GM23338 (cell line): ENCODE measurements around the gene SYNGR3. TPM values are rescaled to one million over a fixed set of nuclear protein-coding genes. Genes with fewer than 3 reads are reported as not detected.

ENCODE experiments used
- ATAC-seq: fragments of 200-7000 bp; cut with Tn5 transposase; 3 replicates; pipeline ENCODE4 v1.9.1; 2020
- DNase-seq: peaks from one replicate; pipeline ENCODE4 v3.0.0-alpha.2; 2015; ENCODE audit warnings: low spot score
- H2AFZ ChIP-seq: fragments of 200-600 bp; sonication (generic); 2 replicates; pipeline ENCODE4 v1.8.0; 2016; ENCODE audit warnings: antibody characterized with exemption, mild to moderate bottlenecking, moderate library complexity
- H3F3A ChIP-seq: fragments of 200-600 bp; sonication (generic); replicated peaks from 2 replicates; pipeline ENCODE4 v1.8.0; 2017; ENCODE audit warnings: antibody characterized with exemption, mixed run types, low read depth
- H3K27ac ChIP-seq: fragments of 200-600 bp; sonication (generic); 2 replicates; pipeline ENCODE4 v1.6.1; 2016; ENCODE audit warnings: low read depth
- H3K27me3 ChIP-seq: fragments of 200-600 bp; sonication (generic); 2 replicates; pipeline ENCODE4 v1.8.0; 2016; ENCODE audit warnings: mild to moderate bottlenecking, mixed run types, moderate library complexity; ENCODE audit not compliant: insufficient read depth
- H3K36me3 ChIP-seq: fragments of 200-600 bp; sonication (generic); 2 replicates; pipeline ENCODE4 v1.8.0; 2016; ENCODE audit warnings: mild to moderate bottlenecking; ENCODE audit not compliant: insufficient read depth
- H3K4me1 ChIP-seq: fragments of 200-600 bp; sonication (generic); 2 replicates; pipeline ENCODE4 v1.8.0; 2016; ENCODE audit warnings: mild to moderate bottlenecking, moderate library complexity; ENCODE audit not compliant: insufficient read depth
- H3K4me2 ChIP-seq: fragments of 200-600 bp; sonication (generic); 2 replicates; pipeline ENCODE4 v1.7.1; 2017; ENCODE audit warnings: mixed run types
- H3K4me3 ChIP-seq: fragments of 200-600 bp; sonication (generic); 2 replicates; pipeline ENCODE4 v1.6.1; 2016; ENCODE audit warnings: mixed run types
- H3K79me2 ChIP-seq: fragments of 200-600 bp; sonication (generic); replicated peaks from 2 replicates; pipeline ENCODE4 v1.8.0; 2017; ENCODE audit warnings: mild to moderate bottlenecking; ENCODE audit not compliant: insufficient read depth
- H3K9me2 ChIP-seq: fragments of 200-600 bp; sonication (generic); 2 replicates; pipeline ENCODE4 v1.8.0; 2017; ENCODE audit not compliant: insufficient read depth
- H4K20me1 ChIP-seq: fragments of 200-600 bp; sonication (generic); replicated peaks from 2 replicates; pipeline ENCODE4 v1.8.0; 2017; ENCODE audit warnings: mild to moderate bottlenecking; ENCODE audit not compliant: insufficient read depth
- H3K27ac Mint-ChIP-seq: 2 replicates; pipeline ENCODE4 v1.8.0; 2020; ENCODE audit warnings: inconsistent platforms, mild to moderate bottlenecking, moderate library complexity, mixed read lengths
- H3K27me3 Mint-ChIP-seq: 3 replicates; pipeline ENCODE4 v1.8.0; 2022; ENCODE audit warnings: low read depth, mild to moderate bottlenecking, moderate library complexity, mixed read lengths, inconsistent platforms; ENCODE audit not compliant: insufficient read depth, poor library complexity
- H3K36me3 Mint-ChIP-seq: 3 replicates; pipeline ENCODE4 v1.8.0; 2021; ENCODE audit warnings: low read depth, mild to moderate bottlenecking, inconsistent platforms, moderate library complexity, mixed read lengths
- H3K4me1 Mint-ChIP-seq: 3 replicates; pipeline ENCODE4 v1.8.0; 2020; ENCODE audit warnings: mild to moderate bottlenecking, inconsistent platforms, mixed read lengths
- H3K4me3 Mint-ChIP-seq: 3 replicates; pipeline ENCODE4 v1.8.0; 2021; ENCODE audit warnings: moderate library complexity, mild to moderate bottlenecking, inconsistent platforms, mixed read lengths
- H3K9me3 Mint-ChIP-seq: 3 replicates; pipeline ENCODE4 v1.8.0; 2020; ENCODE audit warnings: moderate library complexity, mild to moderate bottlenecking, inconsistent platforms, mixed read lengths
- POLR2AphosphoS5 ChIP-seq: IDR thresholded peaks from 2 replicates; pipeline ENCODE4 v1.6.1; 2016; ENCODE audit warnings: antibody characterized with exemption, low read depth
- polyA plus RNA-seq: library from polyadenylated mRNA; unstranded; fragments of >200 nt; fragmentation: Nextera tagmentation; extraction: Ambion mirVana; gene quantifications from 2 replicates; pipeline ENCODE4 v1.2.1, GENCODE V29; 2016
- total RNA-seq: library from RNA; depleted of rRNA; stranded (reverse); fragments of >200 nt; shearing (Covaris generic); gene quantifications from 2 replicates; pipeline ENCODE4 v1.2.3, GENCODE V29; 2014
- TF ChIP-seq, protein P1 (sequence below): fragments of 250-450 bp; sonication (Bioruptor Pico); IDR thresholded peaks from 2 replicates; pipeline ENCODE4 v1.5.0; 2020; ENCODE audit warnings: mild to moderate bottlenecking, moderate library complexity
- TF ChIP-seq, protein P2 (sequence below), 2 experiments: fragments of 200-600 bp in 1 of 2; sonication (generic) in 1 of 2; conservative IDR thresholded peaks; 2 replicates each; pipeline versions ENCODE4 v1.5.1 to v1.6.1; 2016 to 2017; ENCODE audit warnings: antibody characterized with exemption in 2 of 2, low read depth in 2 of 2, mild to moderate bottlenecking in 2 of 2, moderate library complexity in 1 of 2

Gene SYNGR3
- total and polyA plus RNA-seq, 2 experiments from 2014 or later: 45.4 to 77.7 TPM

DNA sequence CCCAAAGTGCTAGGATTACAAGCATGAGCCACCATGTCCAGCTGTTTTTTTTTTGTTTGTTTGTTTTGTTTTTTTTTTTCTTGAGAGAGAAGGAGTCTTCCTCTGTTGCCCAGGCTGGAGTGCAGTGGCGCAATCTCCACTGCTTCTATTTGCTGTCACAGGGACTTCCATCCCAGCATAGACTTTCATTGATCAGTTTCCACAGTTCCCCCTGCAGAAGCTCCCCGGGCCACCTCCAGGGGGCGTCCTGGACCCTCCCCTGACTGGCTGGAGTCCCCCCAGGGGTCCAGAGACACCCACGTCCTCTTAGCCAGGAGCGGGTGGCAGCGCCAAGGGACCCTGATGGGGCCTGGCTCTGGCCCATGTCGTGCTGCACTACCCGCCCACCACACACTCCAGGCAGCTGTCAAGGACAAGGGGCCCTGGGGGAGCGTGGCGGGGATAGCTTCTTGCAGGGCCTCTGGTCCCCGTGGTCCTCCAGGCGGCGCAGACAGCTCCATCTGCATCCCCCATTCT is 26.7 kb downstream of the SYNGR3 start:
- Histone ChIP-seq H3K4me2 (no peak overlapping the region), H3K27ac (no peak overlapping the region), H3K36me3 (no peaks in the 10 kb centered on the region), H3K27me3 (peaks cover 38% of the 10 kb centered on the region), H4K20me1 (no peaks in the 10 kb centered on the region; the same call in 1 of the 2 replicates), H2AFZ (no peak overlapping the region), H3K4me3 (no peak overlapping the region), H3K79me2 (no peaks in the 10 kb centered on the region), H3K4me1 (no peaks in the 10 kb centered on the region), H3F3A (peaks cover 3% of the 10 kb centered on the region; the same call in 1 of the 2 replicates), H3K9me2 (no peaks in the 10 kb centered on the region)
- Mint-ChIP-seq H3K4me1 (peaks cover 2% of the 10 kb centered on the region; the same call in 1 of the 3 replicates), H3K27ac (no peak overlapping the region), H3K4me3 (no peak overlapping the region; the same call in 2 of the 3 replicates), H3K27me3 (peaks cover 37% of the 10 kb centered on the region), H3K9me3 (no peaks in the 10 kb centered on the region), H3K36me3 (no peaks in the 10 kb centered on the region)
- TF ChIP-seq, protein P1, sequence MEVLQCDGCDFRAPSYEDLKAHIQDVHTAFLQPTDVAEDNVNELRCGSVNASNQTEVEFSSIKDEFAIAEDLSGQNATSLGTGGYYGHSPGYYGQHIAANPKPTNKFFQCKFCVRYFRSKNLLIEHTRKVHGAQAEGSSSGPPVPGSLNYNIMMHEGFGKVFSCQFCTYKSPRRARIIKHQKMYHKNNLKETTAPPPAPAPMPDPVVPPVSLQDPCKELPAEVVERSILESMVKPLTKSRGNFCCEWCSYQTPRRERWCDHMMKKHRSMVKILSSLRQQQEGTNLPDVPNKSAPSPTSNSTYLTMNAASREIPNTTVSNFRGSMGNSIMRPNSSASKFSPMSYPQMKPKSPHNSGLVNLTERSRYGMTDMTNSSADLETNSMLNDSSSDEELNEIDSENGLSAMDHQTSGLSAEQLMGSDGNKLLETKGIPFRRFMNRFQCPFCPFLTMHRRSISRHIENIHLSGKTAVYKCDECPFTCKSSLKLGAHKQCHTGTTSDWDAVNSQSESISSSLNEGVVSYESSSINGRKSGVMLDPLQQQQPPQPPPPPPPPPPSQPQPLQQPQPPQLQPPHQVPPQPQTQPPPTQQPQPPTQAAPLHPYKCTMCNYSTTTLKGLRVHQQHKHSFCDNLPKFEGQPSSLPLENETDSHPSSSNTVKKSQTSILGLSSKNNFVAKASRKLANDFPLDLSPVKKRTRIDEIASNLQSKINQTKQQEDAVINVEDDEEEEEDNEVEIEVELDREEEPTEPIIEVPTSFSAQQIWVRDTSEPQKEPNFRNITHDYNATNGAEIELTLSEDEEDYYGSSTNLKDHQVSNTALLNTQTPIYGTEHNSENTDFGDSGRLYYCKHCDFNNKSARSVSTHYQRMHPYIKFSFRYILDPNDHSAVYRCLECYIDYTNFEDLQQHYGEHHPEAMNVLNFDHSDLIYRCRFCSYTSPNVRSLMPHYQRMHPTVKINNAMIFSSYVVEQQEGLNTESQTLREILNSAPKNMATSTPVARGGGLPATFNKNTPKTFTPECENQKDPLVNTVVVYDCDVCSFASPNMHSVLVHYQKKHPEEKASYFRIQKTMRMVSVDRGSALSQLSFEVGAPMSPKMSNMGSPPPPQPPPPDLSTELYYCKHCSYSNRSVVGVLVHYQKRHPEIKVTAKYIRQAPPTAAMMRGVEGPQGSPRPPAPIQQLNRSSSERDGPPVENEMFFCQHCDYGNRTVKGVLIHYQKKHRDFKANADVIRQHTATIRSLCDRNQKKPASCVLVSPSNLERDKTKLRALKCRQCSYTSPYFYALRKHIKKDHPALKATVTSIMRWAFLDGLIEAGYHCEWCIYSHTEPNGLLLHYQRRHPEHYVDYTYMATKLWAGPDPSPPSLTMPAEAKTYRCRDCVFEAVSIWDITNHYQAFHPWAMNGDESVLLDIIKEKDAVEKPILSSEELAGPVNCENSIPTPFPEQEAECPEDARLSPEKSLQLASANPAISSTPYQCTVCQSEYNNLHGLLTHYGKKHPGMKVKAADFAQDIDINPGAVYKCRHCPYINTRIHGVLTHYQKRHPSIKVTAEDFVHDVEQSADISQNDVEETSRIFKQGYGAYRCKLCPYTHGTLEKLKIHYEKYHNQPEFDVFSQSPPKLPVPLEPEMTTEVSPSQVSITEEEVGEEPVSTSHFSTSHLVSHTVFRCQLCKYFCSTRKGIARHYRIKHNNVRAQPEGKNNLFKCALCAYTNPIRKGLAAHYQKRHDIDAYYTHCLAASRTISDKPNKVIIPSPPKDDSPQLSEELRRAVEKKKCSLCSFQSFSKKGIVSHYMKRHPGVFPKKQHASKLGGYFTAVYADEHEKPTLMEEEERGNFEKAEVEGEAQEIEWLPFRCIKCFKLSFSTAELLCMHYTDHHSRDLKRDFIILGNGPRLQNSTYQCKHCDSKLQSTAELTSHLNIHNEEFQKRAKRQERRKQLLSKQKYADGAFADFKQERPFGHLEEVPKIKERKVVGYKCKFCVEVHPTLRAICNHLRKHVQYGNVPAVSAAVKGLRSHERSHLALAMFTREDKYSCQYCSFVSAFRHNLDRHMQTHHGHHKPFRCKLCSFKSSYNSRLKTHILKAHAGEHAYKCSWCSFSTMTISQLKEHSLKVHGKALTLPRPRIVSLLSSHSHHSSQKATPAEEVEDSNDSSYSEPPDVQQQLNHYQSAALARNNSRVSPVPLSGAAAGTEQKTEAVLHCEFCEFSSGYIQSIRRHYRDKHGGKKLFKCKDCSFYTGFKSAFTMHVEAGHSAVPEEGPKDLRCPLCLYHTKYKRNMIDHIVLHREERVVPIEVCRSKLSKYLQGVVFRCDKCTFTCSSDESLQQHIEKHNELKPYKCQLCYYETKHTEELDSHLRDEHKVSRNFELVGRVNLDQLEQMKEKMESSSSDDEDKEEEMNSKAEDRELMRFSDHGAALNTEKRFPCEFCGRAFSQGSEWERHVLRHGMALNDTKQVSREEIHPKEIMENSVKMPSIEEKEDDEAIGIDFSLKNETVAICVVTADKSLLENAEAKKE (CRISPR knock-in tag): no peak
- TF ChIP-seq, protein P2, sequence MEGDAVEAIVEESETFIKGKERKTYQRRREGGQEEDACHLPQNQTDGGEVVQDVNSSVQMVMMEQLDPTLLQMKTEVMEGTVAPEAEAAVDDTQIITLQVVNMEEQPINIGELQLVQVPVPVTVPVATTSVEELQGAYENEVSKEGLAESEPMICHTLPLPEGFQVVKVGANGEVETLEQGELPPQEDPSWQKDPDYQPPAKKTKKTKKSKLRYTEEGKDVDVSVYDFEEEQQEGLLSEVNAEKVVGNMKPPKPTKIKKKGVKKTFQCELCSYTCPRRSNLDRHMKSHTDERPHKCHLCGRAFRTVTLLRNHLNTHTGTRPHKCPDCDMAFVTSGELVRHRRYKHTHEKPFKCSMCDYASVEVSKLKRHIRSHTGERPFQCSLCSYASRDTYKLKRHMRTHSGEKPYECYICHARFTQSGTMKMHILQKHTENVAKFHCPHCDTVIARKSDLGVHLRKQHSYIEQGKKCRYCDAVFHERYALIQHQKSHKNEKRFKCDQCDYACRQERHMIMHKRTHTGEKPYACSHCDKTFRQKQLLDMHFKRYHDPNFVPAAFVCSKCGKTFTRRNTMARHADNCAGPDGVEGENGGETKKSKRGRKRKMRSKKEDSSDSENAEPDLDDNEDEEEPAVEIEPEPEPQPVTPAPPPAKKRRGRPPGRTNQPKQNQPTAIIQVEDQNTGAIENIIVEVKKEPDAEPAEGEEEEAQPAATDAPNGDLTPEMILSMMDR (conservative IDR thresholded peaks at IDR 0.05; ENCODE audit: low read depth in 2 of 2): peak; percentile 67 to 70
- ATAC-seq (peak; percentile 15), DNase-seq (no peak)

DNA sequence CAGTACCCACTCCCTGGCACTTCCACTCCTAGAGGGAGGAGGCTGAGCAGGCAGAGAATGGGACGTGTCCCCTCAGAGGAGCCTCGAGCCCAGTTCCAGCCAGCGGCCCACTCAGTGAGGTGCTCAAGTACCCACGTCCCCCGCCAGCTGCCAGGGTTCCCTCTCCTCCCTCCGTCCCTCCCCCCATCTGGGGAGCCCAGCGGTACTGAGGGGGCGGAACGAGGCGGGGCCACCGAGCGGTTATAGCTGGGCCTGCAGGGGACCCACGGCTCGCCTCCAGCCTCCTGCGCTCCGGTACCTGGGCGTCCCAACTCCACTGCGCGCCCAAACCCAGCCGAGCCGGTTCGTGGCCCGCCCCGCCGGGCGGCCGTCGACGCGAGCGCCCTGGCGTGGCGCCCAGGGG is 29.7 kb downstream of the SYNGR3 start, which contains the start of gene NPW:
NPW (plus strand) TSS at position 268 of the 403 bp plus-strand sequence.
- Histone ChIP-seq H3K27ac (no peak within 1 kb of the TSS), H3K27me3 (peaks cover 49% of the 10 kb centered on the region), H3K4me1 (no peaks in the 10 kb centered on the region; the same call in 1 of the 2 replicates), H3K9me2 (no peaks in the 10 kb centered on the region), H4K20me1 (no peaks in the 10 kb centered on the region; the same call in 1 of the 2 replicates), H3K36me3 (no peaks in the 10 kb centered on the region), H3K4me3 (peak within 1 kb of the TSS; percentile 62), H3K79me2 (no peaks in the 10 kb centered on the region), H3K4me2 (peak within 1 kb of the TSS; percentile 85), H2AFZ (peak within 1 kb of the TSS; percentile 74; the same call in 1 of the 2 replicates), H3F3A (peaks cover 8% of the 10 kb centered on the region)
- DNase-seq (peak; percentile 68), ATAC-seq (peak; percentile 31)
- no peaks in the 10 kb centered on the region for H3K9me3 Mint-ChIP-seq
- no peak within 1 kb of the TSS for H3K27ac Mint-ChIP-seq
- TF ChIP-seq POLR2AphosphoS5: no peak
- H3K4me3 Mint-ChIP-seq: peak within 1 kb of the TSS; percentile 72
- peaks cover 49% of the 10 kb centered on the region for H3K27me3 Mint-ChIP-seq
- peaks cover 3% of the 10 kb centered on the region; the same call in 1 of the 3 replicates for H3K36me3 Mint-ChIP-seq
- H3K4me1 Mint-ChIP-seq: peaks cover 11% of the 10 kb centered on the region
